ENCODE results near the gene NFATC1.

- TF ChIP-seq POLR2A (IDR thresholded peaks at IDR 0.05), result no peak
- no peak for TF ChIP-seq CTCF (IDR thresholded peaks at IDR 0.05)
These were observed 1.6 kb downstream of the NFATC1 start for GRCh38 chr18:79397247-79397829.
